SJCRH30 (cell line): ENCODE data around the gene SLC4A3. TPM values are rescaled to one million over a fixed set of nuclear protein-coding genes. Genes with fewer than 3 reads are reported as not detected.
A peak's percentile ranks its signal among the peaks of the same experiment; 100 is the strongest.
"Not testable (repeated sequence)": the region's sequence is repeated elsewhere in the genome, so short reads cannot be mapped to it uniquely, and the experiment has no call there.

Experiments used
- DNase-seq, 2 experiments: peaks; one replicate each; pipeline ENCODE4 v3.0.0-alpha.2; 2015 to 2020
- H3K27ac ChIP-seq: fragments of 250-450 bp; sonication (Bioruptor Pico); 2 replicates; pipeline ENCODE4 v1.5.1; 2020; ENCODE audit warnings: mild to moderate bottlenecking, moderate library complexity
- H3K27me3 ChIP-seq: fragments of 250-450 bp; sonication (Bioruptor Pico); 2 replicates; pipeline ENCODE4 v1.5.1; 2020; ENCODE audit warnings: mild to moderate bottlenecking, moderate library complexity
- H3K36me3 ChIP-seq: fragments of 250-450 bp; sonication (Bioruptor Pico); 2 replicates; pipeline ENCODE4 v1.5.1; 2020; ENCODE audit warnings: mild to moderate bottlenecking, moderate library complexity
- H3K4me1 ChIP-seq: fragments of 250-450 bp; sonication (Bioruptor Pico); 2 replicates; pipeline ENCODE4 v1.5.1; 2020; ENCODE audit warnings: mild to moderate bottlenecking, moderate library complexity
- H3K4me3 ChIP-seq: fragments of 250-450 bp; sonication (Bioruptor Pico); 2 replicates; pipeline ENCODE4 v1.5.1; 2020; ENCODE audit warnings: mild to moderate bottlenecking, moderate library complexity
- H3K9me3 ChIP-seq: fragments of 250-450 bp; sonication (Bioruptor Pico); replicated peaks from 2 replicates; pipeline ENCODE4 v1.5.1; 2020; ENCODE audit warnings: mild to moderate bottlenecking, moderate library complexity
- total RNA-seq: library from RNA; depleted of rRNA; stranded (reverse); fragments of >200 nt; shearing (Covaris generic); gene quantifications from 2 replicates; pipeline ENCODE4 v1.2.3, GENCODE V29; 2014

The SLC4A3 gene
- total RNA-seq, 1 experiment from 2014 or later, result 1.3 TPM

DNA sequence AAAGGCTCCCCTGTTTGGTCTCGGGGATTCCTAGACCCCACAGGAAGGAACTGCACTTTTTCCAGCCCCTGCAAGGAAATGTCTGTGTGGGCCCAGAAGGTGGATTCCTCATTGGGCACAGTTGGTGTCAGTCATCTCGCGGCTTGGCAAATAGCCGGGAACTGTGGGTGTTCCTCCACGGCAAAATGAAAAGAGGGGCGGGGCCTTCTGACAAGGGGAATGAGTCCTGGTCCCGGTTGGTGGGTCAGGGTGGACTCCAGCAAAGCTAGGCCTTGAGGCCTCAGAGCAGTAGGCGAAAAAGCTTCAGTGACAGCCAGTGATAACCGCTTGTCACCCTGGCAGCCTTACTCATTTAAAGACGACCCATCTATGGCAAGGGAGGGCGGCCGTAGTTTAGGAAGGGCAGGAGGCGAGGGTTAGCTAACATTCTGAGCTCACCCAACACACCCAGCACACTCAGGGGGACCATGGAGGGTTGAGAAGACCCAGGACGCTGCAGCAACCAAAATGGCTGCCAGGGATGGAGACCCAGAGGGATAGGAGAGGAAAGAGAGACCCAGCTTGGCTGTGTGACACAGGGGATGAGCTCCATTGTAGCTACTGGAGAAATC is 16.5 kb downstream of the SLC4A3 start:
- DNase-seq, result no peak
- Histone ChIP-seq H3K27me3 (no peaks in the 10 kb centered on the region), H3K9me3 (no peaks in the 10 kb centered on the region), H3K27ac (no peak overlapping the region), H3K36me3 (no peaks in the 10 kb centered on the region), H3K4me3 (no peak overlapping the region), H3K4me1 (peaks cover 10% of the 10 kb centered on the region)

DNA sequence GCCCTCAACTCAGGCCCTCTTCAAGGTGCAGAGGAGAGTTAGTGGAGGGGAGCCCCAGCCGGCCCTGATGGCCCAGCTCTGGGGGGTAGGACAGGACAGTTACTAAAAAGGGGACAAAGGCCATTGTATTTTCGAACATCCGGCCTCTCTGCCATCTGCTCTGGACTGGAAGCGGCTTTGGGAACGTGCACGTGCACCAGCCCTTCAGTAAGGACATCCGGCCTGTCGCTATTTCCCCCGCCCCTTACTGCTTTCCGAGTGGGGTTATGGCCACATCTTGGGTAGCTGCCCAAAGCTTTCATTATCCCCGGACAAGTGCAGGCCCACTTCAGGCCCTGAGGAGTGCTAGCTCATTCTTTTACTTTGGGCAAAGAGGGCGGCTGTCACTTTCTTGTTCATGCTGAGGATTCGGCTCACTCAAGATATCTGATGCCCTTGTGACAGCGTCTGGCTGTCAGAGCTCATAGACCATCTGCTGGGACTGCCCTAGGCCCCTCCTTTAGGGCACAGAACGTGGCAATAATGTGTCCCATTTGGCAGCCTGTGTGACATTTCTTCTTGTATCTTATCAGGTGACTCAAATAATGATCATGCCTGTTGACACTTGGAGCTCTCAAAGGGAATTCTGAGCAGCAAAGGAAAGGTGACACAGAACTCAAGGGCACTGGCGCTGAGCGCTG is 17.5 kb downstream of the SLC4A3 start:
- Histone ChIP-seq H3K4me1 (peaks cover 10% of the 10 kb centered on the region), H3K4me3 (no peak overlapping the region), H3K36me3 (no peaks in the 10 kb centered on the region), H3K9me3 (no peaks in the 10 kb centered on the region), H3K27ac (no peak overlapping the region), H3K27me3 (no peaks in the 10 kb centered on the region; the same call in 1 of the 2 replicates)
- DNase-seq, result peak; percentile 45 to 58

DNA sequence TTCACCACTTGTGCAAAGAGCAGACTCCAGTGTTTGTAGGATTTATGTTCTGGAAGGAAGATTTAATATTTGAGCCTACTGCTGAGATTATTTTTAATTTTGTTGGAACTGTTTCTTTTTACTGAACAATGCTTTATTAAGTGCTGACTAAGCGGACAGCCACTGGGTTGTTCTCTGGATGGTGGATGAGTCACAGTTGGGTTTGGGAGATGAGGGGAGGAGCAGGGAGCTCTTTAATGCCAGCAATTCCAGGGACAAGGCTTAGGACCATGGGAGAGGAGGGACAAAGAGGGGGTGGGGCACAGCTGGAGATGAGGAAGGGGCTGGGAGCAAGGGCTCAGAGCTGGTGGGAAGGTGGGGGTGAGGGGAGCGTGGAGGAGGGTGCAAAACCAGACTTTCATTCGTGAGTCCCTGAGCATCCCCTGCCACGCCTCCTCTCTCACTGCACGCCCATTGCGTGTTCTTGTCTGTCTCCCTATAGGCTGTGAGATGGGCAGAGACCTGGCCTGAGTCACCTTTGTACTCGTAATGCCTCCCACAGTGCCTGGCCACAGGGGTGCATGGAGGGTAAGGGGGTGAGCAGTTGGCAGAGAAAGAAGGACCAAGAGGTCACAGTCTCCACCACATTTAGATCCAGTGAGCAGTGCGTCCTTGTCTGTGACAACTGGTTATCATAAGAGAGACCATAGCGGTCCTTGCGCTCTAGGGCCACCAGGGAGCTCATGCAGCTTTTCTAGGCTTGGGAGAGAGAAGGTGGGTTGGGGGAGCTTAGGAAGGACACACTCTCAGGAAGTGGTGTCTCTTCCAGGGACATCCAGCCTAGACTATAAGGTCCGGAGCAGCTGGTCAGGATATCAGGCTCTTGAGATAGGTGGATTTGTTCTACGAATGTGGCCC is 18.4 kb downstream of the SLC4A3 start:
- H3K4me3 ChIP-seq, result no peak overlapping the region
- H3K9me3 ChIP-seq, result no peaks in the 10 kb centered on the region
- no peak overlapping the region for H3K27ac ChIP-seq
- H3K36me3 ChIP-seq, result no peaks in the 10 kb centered on the region
- no peaks in the 10 kb centered on the region; the same call in 1 of the 2 replicates for H3K27me3 ChIP-seq
- peaks cover 10% of the 10 kb centered on the region for H3K4me1 ChIP-seq
- DNase-seq, result peak in 1 of 2 experiments; percentile 32

DNA sequence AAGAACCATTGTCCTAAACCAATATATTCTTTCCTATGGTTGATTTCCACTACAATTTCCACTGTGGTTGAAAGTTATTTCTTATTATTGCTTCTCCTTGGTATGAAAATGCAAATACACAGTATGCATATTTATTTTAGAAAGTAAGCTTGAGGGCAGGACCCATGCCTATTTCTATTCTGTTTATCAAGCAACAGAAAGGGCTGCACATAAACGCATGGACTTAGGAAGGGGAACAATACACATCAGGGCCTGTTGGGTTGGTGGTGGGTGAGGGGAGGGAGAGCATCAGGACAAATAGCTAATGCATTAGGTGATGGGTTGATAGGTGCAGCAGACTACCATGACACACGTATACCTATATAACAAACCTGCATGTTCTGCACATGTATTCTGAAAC is 20.7 kb downstream of the SLC4A3 start:
- no peak for DNase-seq
- Histone ChIP-seq H3K4me3 (no peak overlapping the region), H3K27me3 (no peaks in the 10 kb centered on the region; the same call in 1 of the 2 replicates), H3K9me3 (no peaks in the 10 kb centered on the region), H3K36me3 (no peaks in the 10 kb centered on the region), H3K4me1 (peaks cover 10% of the 10 kb centered on the region), H3K27ac (no peak overlapping the region)

DNA sequence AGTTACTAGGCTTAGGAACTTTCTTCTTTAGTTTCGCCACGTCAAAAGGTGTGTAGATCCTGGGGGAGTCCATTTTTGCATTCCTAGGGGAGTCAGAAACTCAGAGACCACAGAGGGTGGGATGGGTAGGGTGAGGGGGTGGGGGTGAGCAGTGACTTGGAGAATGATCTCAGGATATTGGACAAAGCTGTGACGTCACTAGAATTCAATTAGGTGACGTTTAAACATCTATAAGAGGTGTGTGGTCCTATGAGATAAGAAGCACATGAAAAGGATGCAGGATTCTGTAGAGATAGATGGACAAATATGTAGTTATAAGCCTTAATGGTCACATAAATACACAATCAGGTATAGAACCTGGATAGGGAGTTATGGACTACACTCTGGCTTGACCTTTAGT is 21.5 kb downstream of the SLC4A3 start:
- Histone ChIP-seq H3K27me3 (no peaks in the 10 kb centered on the region; the same call in 1 of the 2 replicates), H3K36me3 (no peaks in the 10 kb centered on the region), H3K9me3 (no peaks in the 10 kb centered on the region), H3K4me1 (peaks cover 10% of the 10 kb centered on the region), H3K4me3 (no peak overlapping the region), H3K27ac (no peak overlapping the region)
- DNase-seq, result no peak

DNA sequence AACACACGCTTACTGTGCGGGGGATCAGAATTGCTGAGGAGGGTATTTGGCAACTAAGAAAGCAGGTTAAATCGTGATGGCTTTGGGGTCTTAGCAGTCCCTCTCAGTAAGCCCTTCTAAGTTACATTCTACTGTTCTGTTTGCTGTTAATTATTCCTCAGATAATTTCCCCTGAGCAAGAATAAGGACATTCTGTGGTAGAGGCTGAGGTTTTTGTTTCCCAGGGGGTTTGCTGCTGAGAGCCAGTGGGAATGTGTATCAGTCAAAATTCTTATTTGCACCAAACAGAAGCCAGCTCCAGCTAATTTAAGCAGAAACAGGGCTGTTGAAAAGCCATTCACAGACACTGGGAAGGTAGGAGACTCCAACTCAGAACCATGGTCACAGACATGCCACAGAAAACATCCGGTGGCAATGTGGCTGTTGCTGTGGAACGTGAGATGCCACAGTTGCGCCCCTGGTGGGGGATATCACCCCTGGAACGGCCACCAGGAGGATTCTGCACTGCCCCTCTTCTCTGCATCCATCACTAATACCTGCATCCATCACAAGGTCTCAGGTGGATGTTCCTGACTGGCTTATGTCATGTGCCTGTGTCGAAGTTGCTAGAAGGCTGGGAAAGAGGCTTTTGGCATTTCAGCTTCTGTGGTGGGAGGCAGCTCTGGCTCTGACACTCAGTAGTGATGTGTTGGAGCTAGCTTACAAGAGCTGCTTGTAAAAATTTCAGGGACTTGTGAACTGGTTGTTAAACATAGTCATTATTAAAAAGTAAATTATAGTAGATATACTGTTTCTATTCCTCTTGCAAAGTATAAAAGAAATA is 23.2 kb downstream of the SLC4A3 start:
- Histone ChIP-seq H3K27me3 (no peaks in the 10 kb centered on the region; the same call in 1 of the 2 replicates), H3K4me3 (no peak overlapping the region), H3K9me3 (no peaks in the 10 kb centered on the region), H3K4me1 (peaks cover under 1% of the 10 kb centered on the region; the same call in 1 of the 2 replicates), H3K36me3 (no peaks in the 10 kb centered on the region), H3K27ac (no peak overlapping the region)
- no peak for DNase-seq

DNA sequence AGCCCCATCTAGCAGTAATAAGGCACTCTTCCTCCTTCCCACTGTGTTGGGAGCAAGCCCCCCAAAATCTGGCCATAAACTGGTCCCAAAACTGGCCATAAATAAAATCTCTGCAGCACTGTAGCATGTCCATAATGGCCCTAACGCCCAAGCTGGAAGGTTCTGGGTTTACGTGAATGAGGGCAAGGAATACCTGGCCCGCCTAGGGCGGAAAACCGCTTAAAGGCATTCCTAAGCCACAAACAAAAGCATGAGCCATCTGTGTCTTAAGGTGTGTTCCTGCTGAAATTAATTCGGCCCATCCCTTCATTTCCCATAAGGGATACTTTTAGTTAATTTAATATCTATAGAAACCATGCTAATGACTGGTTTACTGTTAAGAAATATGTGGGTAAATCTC is 24.2 kb downstream of the SLC4A3 start:
- H3K36me3 ChIP-seq, H3K27me3 ChIP-seq, H3K9me3 ChIP-seq, H3K4me3 ChIP-seq, DNase-seq, H3K27ac ChIP-seq, H3K4me1 ChIP-seq: not testable (repeated sequence)

DNA sequence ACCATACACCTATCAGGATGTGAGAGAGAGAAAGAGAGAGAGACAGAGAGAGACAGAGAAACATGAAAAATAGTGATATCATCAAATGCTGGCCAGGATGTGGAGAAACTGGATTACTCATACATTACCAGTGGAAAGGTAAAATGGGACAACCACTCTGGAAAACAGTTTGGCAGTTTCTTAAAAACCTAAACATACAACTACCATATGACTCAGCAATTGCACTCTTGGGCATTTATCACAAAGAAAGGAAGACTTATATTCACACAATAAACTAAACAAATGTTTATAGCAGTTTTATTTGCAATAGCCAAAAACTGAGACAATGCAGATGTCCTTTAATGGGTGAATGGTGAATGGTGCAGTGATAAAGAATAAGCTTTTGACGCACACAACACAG is 29.1 kb downstream of the SLC4A3 start:
- no peak for DNase-seq
- Histone ChIP-seq H3K4me3 (no peak overlapping the region), H3K27ac (no peak overlapping the region), H3K4me1 (no peaks in the 10 kb centered on the region), H3K36me3 (no peaks in the 10 kb centered on the region), H3K27me3 (no peaks in the 10 kb centered on the region), H3K9me3 (peaks cover 7% of the 10 kb centered on the region)

DNA sequence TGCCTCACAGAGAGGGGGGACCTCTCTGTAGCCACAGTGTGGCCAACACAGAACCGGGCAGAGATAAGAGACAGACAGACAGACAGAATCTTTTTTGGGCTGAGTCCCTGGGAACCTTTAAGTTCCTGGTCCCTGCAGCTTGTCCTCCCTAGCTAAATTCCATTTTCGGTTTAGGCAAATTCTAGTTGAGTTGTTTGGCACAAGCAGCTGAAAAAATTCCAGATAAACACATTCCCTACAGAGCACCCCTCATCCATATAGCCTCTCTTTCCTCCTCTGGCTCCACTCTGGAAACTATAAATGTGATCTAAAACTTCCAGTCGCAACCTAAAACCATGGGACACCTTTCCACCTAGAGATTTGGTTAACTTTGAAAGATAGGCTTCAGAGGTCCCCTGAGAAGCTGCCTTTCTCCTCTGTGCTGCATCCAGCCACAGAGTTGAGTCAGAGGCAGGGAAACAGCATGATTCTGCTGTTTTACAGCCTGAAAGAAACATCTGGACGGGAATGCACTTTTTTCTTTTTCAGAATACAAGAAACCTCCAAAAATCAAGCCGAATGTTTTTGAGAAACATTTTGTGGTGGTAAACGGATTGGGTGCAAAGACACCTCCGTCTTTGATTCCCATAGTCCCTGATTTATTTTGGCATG is 30.9 kb downstream of the SLC4A3 start:
- DNase-seq, result no peak
- Histone ChIP-seq H3K4me3 (no peak overlapping the region), H3K9me3 (peaks cover 8% of the 10 kb centered on the region), H3K4me1 (no peaks in the 10 kb centered on the region), H3K36me3 (no peaks in the 10 kb centered on the region), H3K27ac (no peak overlapping the region), H3K27me3 (no peaks in the 10 kb centered on the region)

DNA sequence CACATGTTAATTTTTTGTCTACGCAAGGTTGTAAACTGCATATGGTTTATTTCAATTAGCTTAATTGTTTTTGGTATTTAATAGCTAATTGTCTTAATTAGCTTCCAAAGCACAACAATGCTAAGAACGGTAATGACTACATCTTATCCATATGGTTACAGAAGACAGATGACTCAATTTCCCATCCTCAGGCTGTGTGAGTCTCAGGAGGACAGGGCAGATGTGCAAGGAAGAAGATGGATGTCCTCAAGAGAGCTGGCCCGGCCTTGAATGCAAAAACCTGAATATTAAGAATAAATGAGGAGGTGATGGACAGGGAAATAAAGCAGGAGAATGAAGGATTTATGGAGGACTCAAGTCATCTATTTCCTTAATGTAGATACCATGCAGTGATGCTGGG is 31.4 kb downstream of the SLC4A3 start:
- Histone ChIP-seq H3K4me1 (no peaks in the 10 kb centered on the region), H3K27ac (no peak overlapping the region), H3K27me3 (no peaks in the 10 kb centered on the region)

DNA sequence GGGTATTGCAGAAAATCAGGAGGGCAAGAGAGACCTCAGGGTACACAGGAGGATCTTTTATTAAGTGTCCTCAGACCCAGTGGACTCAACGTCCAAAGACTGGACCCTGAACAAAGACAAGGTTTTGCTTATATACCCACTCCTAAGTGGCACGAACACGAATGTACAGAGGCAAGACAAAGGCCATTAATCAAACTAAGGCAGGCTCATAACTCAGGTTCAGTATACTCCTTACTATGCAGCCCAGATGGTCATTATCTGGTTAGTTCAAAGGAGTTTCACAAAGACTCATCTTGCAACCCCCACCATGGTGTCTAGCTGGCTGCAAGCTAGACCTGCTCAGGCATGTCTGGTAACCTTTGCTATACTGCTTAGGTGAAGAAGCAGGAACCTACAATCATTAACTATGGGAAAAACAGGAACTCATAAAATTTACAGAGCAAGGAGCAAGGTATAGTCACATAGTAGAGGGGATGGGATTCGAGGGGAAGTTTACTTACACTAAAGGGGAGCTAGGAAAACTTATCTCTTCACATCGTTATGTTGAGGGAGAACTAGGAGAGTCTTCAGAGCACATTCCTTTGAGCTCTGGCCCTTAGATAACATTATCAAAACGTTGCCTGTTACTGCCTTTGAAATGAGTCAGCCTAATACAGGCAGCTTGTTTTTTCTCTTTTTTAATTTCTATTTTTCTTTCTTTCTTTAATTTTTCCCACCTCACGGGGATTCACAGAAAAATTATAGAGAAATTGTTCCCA is 33.9 kb downstream of the SLC4A3 start:
- Histone ChIP-seq H3K36me3 (no peaks in the 10 kb centered on the region), H3K4me1 (no peaks in the 10 kb centered on the region), H3K4me3 (no peak overlapping the region), H3K27me3 (no peaks in the 10 kb centered on the region), H3K27ac (no peak overlapping the region), H3K9me3 (peaks cover 8% of the 10 kb centered on the region)
- no peak for DNase-seq

More for the DNA sequence above, 31.4 kb downstream of the SLC4A3 start:
- Histone ChIP-seq H3K36me3 (no peaks in the 10 kb centered on the region), H3K9me3 (peaks cover 8% of the 10 kb centered on the region), H3K4me3 (no peak overlapping the region)
- DNase-seq, result no peak

DNA sequence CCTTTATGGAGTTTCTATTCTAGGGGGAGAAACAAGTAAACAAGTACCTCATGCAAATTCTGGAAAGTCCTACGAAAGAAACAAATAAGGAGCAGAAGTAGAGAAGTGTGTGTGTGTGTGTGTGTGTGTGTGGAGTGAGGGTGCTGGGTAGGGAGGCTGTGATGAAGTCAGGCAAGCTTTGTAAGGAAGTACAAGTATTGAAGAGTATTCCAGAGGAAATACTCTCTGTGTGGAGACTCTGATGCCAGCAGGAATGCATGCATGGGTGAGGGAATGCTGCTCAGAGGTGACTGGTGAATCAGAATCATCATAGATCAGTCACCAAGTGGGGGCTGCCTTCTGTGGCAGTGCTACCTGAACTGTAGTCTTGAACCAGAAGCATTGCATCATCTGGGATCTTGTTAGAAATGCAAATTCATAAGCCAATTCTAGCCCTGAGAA is 34.5 kb downstream of the SLC4A3 start:
- no peaks in the 10 kb centered on the region for H3K36me3 ChIP-seq
- no peak overlapping the region for H3K4me3 ChIP-seq
- peaks cover 8% of the 10 kb centered on the region; the same call in 1 of the 2 replicates for H3K9me3 ChIP-seq
- no peaks in the 10 kb centered on the region for H3K4me1 ChIP-seq
- no peak for DNase-seq
- no peaks in the 10 kb centered on the region for H3K27me3 ChIP-seq
- no peak overlapping the region for H3K27ac ChIP-seq

DNA sequence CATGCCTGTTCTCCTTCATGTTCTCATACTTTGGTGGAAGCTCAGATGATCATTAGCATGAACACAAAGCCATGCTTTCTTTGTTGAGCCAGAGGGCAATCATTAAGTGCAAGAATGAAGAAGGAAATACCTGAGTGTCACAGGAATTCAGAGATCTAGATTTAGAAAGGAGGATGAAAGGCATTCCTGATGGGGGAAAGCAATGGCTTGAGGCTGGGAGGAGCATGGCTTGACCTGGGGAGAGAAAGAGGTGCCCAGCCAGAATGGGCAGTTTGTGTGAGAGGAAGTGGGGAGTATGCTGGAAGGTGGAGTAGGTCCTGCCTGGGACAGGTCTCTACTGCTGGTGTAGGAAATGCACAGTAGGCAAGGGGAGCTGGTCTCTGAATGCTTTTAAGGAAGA is 35.1 kb downstream of the SLC4A3 start:
- no peaks in the 10 kb centered on the region for H3K36me3 ChIP-seq
- H3K4me3 ChIP-seq, result no peak overlapping the region
- H3K9me3 ChIP-seq, result 0 out of 2 replicates have a peak, but pooled peaks cover 5% of the 10 kb centered on the region
- H3K27ac ChIP-seq, result no peak overlapping the region
- no peaks in the 10 kb centered on the region for H3K4me1 ChIP-seq
- no peaks in the 10 kb centered on the region for H3K27me3 ChIP-seq
- DNase-seq, result no peak
